Left lung (tissue), 10 donors: ENCODE data around the gene PRKRA. TPM values are rescaled to one million over a fixed set of nuclear protein-coding genes. Genes with fewer than 3 reads are reported as not detected.

Experiments used
- ATAC-seq: fragments of 200-7000 bp; cut with Tn5 transposase; one replicate; pipeline ENCODE4 v1.9.1; 2020; ENCODE audit warnings: moderate library complexity
- DNase-seq, 4 donors: peaks; one replicate each; pipeline ENCODE4 v3.0.0-alpha.2; 2013 to 2020
- H3K27ac ChIP-seq, 2 donors: fragments of 200-600 bp; sonication (generic) in 1 of 2; one replicate each; pipeline versions ENCODE4 v1.5.0 to v1.8.0; 2020 to 2021
- H3K27me3 ChIP-seq, 2 donors: fragments of 200-600 bp; sonication (generic) in 1 of 2; one replicate each; pipeline versions ENCODE4 v1.5.0 to v1.8.0; 2020 to 2021
- H3K36me3 ChIP-seq, 2 donors: fragments of 200-600 bp; sonication (generic) in 1 of 2; one replicate each; pipeline versions ENCODE4 v1.5.0 to v1.8.0; 2020 to 2021
- H3K4me1 ChIP-seq, 2 donors: fragments of 200-600 bp; one replicate each; pipeline ENCODE4 v1.8.0; 2021
- H3K4me3 ChIP-seq, 2 donors: fragments of 200-600 bp; sonication (generic) in 1 of 2; one replicate each; pipeline versions ENCODE4 v1.5.0 to v1.8.0; 2020 to 2021; ENCODE audit warnings: mild to moderate bottlenecking in 1 of 2
- H3K9me3 ChIP-seq, 2 donors: fragments of 200-600 bp; sonication (generic) in 1 of 2; one replicate each; pipeline versions ENCODE4 v1.5.0 to v1.8.0; 2020 to 2021
- CTCF ChIP-seq, 2 donors: fragments of 200-600 bp; sonication (generic) in 1 of 2; IDR thresholded peaks; one replicate each; pipeline versions ENCODE4 v1.5.0 to v1.8.0; 2021; ENCODE audit warnings: antibody characterized with exemption in 2 of 2
- intact Hi-C, 2 donors: fragments of 100-400 bp; cut with DNase I; formaldehyde crosslinking; loops; one replicate each; pipeline versions ENCODE4 v1.11.2 to v1.14.2; 2022
- polyA plus RNA-seq, 6 donors: library from polyadenylated mRNA; unstranded; fragments of 120-200 nt; gene quantifications; one replicate each; pipeline ENCODE4 v1.2.1, GENCODE V29; 2013; ENCODE audit not compliant: insufficient read length in 6 of 6
- total RNA-seq, 2 donors: library from RNA; stranded (reverse); fragmentation: NEBNext Ultra II Directional; extraction: Animal tissue kit (Norgen Biotek cat#: 25700); gene quantifications; one replicate each; pipeline ENCODE4 v1.2.1, GENCODE V29; 2021
- donor health status: DM: no; HTN: yes; CAD: no.
- donor health status: DM: no; HTN: no; CAD: no.

The PRKRA gene
- total and polyA plus RNA-seq, 8 donors, result 45.2 to 83.5 (median 69.0) TPM

GRCh38 chr2:178395941-178396570 lies 54.9 kb downstream of the PRKRA start:
- TF ChIP-seq CTCF (IDR thresholded peaks at IDR 0.05), result no peak
- Histone ChIP-seq H3K27me3 (no peaks in the 10 kb centered on the region), H3K27ac (no peak overlapping the region), H3K4me3 (no peak overlapping the region), H3K36me3 (no peaks in the 10 kb centered on the region), H3K9me3 (no peaks in the 10 kb centered on the region), H3K4me1 (no peaks in the 10 kb centered on the region)
- ATAC-seq (no peak), DNase-seq (no peak)
- intact Hi-C loops, result no loop called here

GRCh38 chr2:178395295-178395694 lies 55.7 kb downstream of the PRKRA start:
- Histone ChIP-seq H3K9me3 (no peaks in the 10 kb centered on the region), H3K36me3 (no peaks in the 10 kb centered on the region), H3K27me3 (no peaks in the 10 kb centered on the region), H3K4me3 (no peak overlapping the region), H3K4me1 (no peaks in the 10 kb centered on the region), H3K27ac (no peak overlapping the region)
- TF ChIP-seq CTCF (IDR thresholded peaks at IDR 0.05), result no peak
- ATAC-seq (no peak), DNase-seq (no peak)
- intact Hi-C loops, result no loop called here

- Histone ChIP-seq H3K4me3 (no peak overlapping the region), H3K4me1 (no peaks in the 10 kb centered on the region), H3K36me3 (no peaks in the 10 kb centered on the region), H3K27me3 (no peaks in the 10 kb centered on the region), H3K9me3 (no peaks in the 10 kb centered on the region), H3K27ac (no peak overlapping the region)
- no peak for ATAC-seq
- no peak for TF ChIP-seq CTCF (IDR thresholded peaks at IDR 0.05)
- intact Hi-C loops, result no loop called here
- DNase-seq, result no peak
Observed at GRCh38 chr2:178394859-178395258, 56.1 kb downstream of the PRKRA start.

GRCh38 chr2:178392215-178392614 lies 58.8 kb downstream of the PRKRA start:
- no peaks in the 10 kb centered on the region for H3K27me3 ChIP-seq
- DNase-seq (no peak), ATAC-seq (no peak)
- no peak overlapping the region for H3K27ac ChIP-seq
- no peaks in the 10 kb centered on the region for H3K4me1 ChIP-seq
- no peak overlapping the region for H3K4me3 ChIP-seq
- no peaks in the 10 kb centered on the region for H3K9me3 ChIP-seq
- TF ChIP-seq CTCF (IDR thresholded peaks at IDR 0.05), result no peak
- intact Hi-C loops, result no loop called here
- H3K36me3 ChIP-seq, result no peaks in the 10 kb centered on the region

- ATAC-seq (peak; percentile 68), DNase-seq (no peak)
- H3K4me3 ChIP-seq, result no peak overlapping the region
- TF ChIP-seq CTCF (IDR thresholded peaks at IDR 0.05), result no peak
- H3K36me3 ChIP-seq, result no peaks in the 10 kb centered on the region
- intact Hi-C loops, result no loop called here
- no peak overlapping the region for H3K27ac ChIP-seq
- no peaks in the 10 kb centered on the region for H3K4me1 ChIP-seq
- H3K27me3 ChIP-seq, result no peaks in the 10 kb centered on the region
- H3K9me3 ChIP-seq, result no peaks in the 10 kb centered on the region
Observed at GRCh38 chr2:178391701-178392100, 59.3 kb downstream of the PRKRA start.
